Chondrocyte (in vitro differentiated cells): Measurements from ENCODE around the gene NDUFB7. TPM values are rescaled to one million over a fixed set of nuclear protein-coding genes. Genes with fewer than 3 reads are reported as not detected.

Source experiments
- microRNA-seq: library from miRNA; unstranded; fragments of <30 nt; microRNA quantifications from one replicate; pipeline ENCODE4 v1.2.0, GENCODE V29; 2020; ENCODE audit warnings: borderline number of aligned reads
- total RNA-seq: library from RNA; stranded (reverse); gene quantifications from 3 replicates; pipeline ENCODE4 v1.2.1, GENCODE V29; 2021

The NDUFB7 gene
- total RNA-seq, 1 donor from 2014 or later: 128 TPM

Small RNA genes lying within 50 kb of the gene (microRNA-seq; reads per million reads assigned to microRNA genes)
- not detected for gene MIR639

Other genes starting within 250 kb of the NDUFB7 start
- 1.8 to 12.7 TPM (median 10.7 TPM) in 3 replicates for gene ADGRE5, start 190.6 kb downstream of the NDUFB7 start, total RNA-seq
- 51.4 to 58.5 TPM (median 51.8 TPM) in 3 replicates for gene DDX39A, start 152.7 kb downstream of the NDUFB7 start, total RNA-seq
- gene PKN1, start 138.8 kb downstream of the NDUFB7 start, total RNA-seq: 112 to 204 TPM (median 195 TPM) in 3 replicates
- gene PTGER1, start 96.7 kb downstream of the NDUFB7 start, total RNA-seq: 0.29 to 1.6 TPM (median 1.4 TPM) in 3 replicates
- gene GIPC1, start 75.9 kb downstream of the NDUFB7 start, total RNA-seq: 83.7 to 107 TPM (median 99.6 TPM) in 3 replicates
- gene DNAJB1, start 53.7 kb downstream of the NDUFB7 start, total RNA-seq: 63.1 to 85.1 TPM (median 77.2 TPM) in 3 replicates
- 69.4 to 98.0 TPM (median 70.7 TPM) in 3 replicates for gene TECR, start 42.5 kb downstream of the NDUFB7 start, total RNA-seq
- gene CLEC17A, start 11.0 kb upstream of the NDUFB7 start, total RNA-seq: not detected in 3 replicates
- not detected in 3 replicates for gene ADGRE3, start 102.8 kb upstream of the NDUFB7 start, total RNA-seq
- gene ZNF333, start 118.0 kb upstream of the NDUFB7 start, total RNA-seq: 13.0 to 19.1 TPM (median 14.7 TPM) in 3 replicates
- 0.87 to 1.6 TPM in 2 of 3 replicates, not detected in the other for gene ADGRE2, start 206.5 kb upstream of the NDUFB7 start, total RNA-seq